ENCODE measurements around the gene YPEL3. TPM values are rescaled to one million over a fixed set of nuclear protein-coding genes. Genes with fewer than 3 reads are reported as not detected.

YPEL3 gene, protein sequence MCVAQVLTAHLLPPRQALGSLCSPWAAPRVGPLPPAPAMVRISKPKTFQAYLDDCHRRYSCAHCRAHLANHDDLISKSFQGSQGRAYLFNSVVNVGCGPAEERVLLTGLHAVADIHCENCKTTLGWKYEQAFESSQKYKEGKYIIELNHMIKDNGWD
- polyA plus RNA-seq (2011; rRNA removed) = 4.5 and 5.5 TPM in 2 replicates
- 7.5 and 11.3 TPM in 2 replicates for polyA plus RNA-seq (2012; cell fraction: cytosol; rRNA removed)
- polyA plus RNA-seq (2012; cell fraction: nucleus; rRNA removed) = 16.3 and 19.4 TPM in 2 replicates
- 6.1 to 8.3 TPM (median 8.1 TPM) in 3 replicates for polyA plus RNA-seq (2017; fragmentation: RNase III; extraction: RNeasy Plus Mini Kit Qiagen cat#74134 plus additional on column Dnase treatment)
- polyA minus RNA-seq (2011; rRNA and poly(A)+ RNA removed) = 1.8 and 2.0 TPM in 2 replicates

DNA sequence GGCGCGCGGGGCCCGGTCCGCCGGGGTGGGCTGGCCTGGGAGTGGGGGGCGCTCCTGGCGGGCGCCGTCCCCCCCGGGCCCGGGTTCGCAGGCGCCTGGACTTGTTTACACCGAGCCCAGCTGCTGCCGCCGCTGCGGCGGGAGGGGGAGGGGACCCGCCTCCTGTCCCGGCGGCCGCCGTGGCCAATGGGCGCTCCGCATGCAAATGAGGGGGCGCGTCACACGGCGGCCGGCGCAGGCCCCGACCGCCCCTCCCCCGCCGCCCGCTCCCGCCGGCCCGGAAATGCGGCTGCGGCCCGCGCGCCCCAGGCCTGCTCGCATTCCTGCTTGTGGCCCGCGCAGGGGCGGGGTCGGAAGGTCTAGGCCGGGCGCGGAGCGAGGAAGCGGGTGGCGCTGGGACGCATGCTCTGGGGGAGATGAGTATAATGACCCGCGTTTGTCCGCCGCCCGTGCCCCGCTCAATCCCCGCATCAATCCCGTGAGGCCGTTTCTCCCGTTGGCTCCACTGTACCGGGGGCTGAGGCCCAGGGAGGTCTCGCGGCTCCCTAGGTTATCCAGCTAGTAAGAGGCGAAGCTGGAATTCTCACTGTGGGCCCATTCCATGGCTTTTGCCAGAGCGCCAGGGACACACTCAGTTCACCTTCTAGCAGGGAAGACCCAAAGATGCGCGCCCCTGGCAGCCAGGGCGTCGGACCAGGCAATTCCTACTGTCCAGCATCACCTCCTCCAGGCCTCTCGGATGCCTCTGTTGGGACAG lies at the start of gene YPEL3:
YPEL3 (minus strand) TSS at position 109 of the 757 bp plus-strand sequence. CDS start 731 bp downstream, outside the sequence.
- H3K27ac ChIP-seq = peak within 1 kb of the TSS; percentile 76 to 96
- ATAC-seq (peak; percentile 33 to 54), FAIRE-seq (no peak), DNase-seq (ENCODE audit: low read depth in 1 of 2, low spot score in 1 of 2) (peak; percentile 83 to 88)
- peak within 1 kb of the TSS; percentile 90 for H3K4me2 ChIP-seq
- peaks cover 14% of the 10 kb centered on the region; the same call in 1 of the 3 replicates for H3K4me1 ChIP-seq
- WGBS (ENCODE audit: missing lambda C conversion rate) = 68% methylated on average over 23 of the region's 77 CpGs
- 0 out of 3 replicates have a peak, but pooled peaks cover 9% of the 10 kb centered on the region for H3K9me3 ChIP-seq
- POLR2A ChIA-PET = interaction anchor here (0.6 to 1.7 kb wide), 3 partner anchors 31 to 90 kb away, joined by 3 to 8 read pairs (median 5); partner anchors contain the start of genes ALDOA and CORO1A
- CTCF ChIA-PET = interaction anchor here (0.6 to 9.6 kb wide), 3 partner anchors 19 to 40 kb away, joined by 3 to 153 read pairs (median 119); partner anchors contain the start of genes ALDOA and GDPD3
- peak within 1 kb of the TSS; percentile 65 for H3K4me3 ChIP-seq
- TF ChIP-seq MAZ (IDR thresholded peaks at IDR 0.05; ENCODE audit: borderline replicate concordance, low read depth, low read length) (no peak), JUN (IDR thresholded peaks at IDR 0.05) (peak in 1 of 2 experiments; percentile 59; a peak in 2 of 5 replicates), MYC (IDR thresholded peaks at IDR 0.05; ENCODE audit: borderline replicate concordance, low read length) (no peak), RNF2 (IDR thresholded peaks at IDR 0.05; ENCODE audit: borderline replicate concordance, low read depth) (no peak), PHF8 (IDR thresholded peaks at IDR 0.05; ENCODE audit: borderline replicate concordance, low read depth) (no peak), POLR2AphosphoS2 (conservative IDR thresholded peaks at IDR 0.05; ENCODE audit: low read length) (no peak), RAD21 (conservative IDR thresholded peaks at IDR 0.05 in 1 of 2, IDR thresholded peaks at IDR 0.05 in 1 of 2) (no peak), FOXS1 (CRISPR knock-in tag; IDR thresholded peaks at IDR 0.05) (no peak), POLR2A (IDR thresholded peaks at IDR 0.05; ENCODE audit: low read length) (peak; percentile 22; the same call in 1 of the 2 replicates), CBX2 (IDR thresholded peaks at IDR 0.05; ENCODE audit: borderline replicate concordance, low read depth) (no peak), CHD4 (IDR thresholded peaks at IDR 0.05; ENCODE audit: borderline replicate concordance) (no peak), MAFK (IDR thresholded peaks at IDR 0.05; ENCODE audit: partially characterized antibody) (no peak), FOSB (CRISPR knock-in tag; IDR thresholded peaks at IDR 0.05) (no peak), CBX8 (IDR thresholded peaks at IDR 0.05) (no peak), HOXA7 (CRISPR knock-in tag; IDR thresholded peaks at IDR 0.05) (no peak), JUNB (IDR thresholded peaks at IDR 0.05) (no peak), HOXB13 (CRISPR knock-in tag; IDR thresholded peaks at IDR 0.05; ENCODE audit: low read depth) (no peak), ESRRA (IDR thresholded peaks at IDR 0.05; ENCODE audit: borderline replicate concordance, low read length) (no peak)
- TF ChIP-seq, protein P1, sequence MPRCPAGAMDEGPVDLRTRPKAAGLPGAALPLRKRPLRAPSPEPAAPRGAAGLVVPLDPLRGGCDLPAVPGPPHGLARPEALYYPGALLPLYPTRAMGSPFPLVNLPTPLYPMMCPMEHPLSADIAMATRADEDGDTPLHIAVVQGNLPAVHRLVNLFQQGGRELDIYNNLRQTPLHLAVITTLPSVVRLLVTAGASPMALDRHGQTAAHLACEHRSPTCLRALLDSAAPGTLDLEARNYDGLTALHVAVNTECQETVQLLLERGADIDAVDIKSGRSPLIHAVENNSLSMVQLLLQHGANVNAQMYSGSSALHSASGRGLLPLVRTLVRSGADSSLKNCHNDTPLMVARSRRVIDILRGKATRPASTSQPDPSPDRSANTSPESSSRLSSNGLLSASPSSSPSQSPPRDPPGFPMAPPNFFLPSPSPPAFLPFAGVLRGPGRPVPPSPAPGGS (IDR thresholded peaks at IDR 0.05) = 0 out of 3 replicates have a peak, but pooled peaks have one; percentile 33
- TF ChIP-seq, protein P2, sequence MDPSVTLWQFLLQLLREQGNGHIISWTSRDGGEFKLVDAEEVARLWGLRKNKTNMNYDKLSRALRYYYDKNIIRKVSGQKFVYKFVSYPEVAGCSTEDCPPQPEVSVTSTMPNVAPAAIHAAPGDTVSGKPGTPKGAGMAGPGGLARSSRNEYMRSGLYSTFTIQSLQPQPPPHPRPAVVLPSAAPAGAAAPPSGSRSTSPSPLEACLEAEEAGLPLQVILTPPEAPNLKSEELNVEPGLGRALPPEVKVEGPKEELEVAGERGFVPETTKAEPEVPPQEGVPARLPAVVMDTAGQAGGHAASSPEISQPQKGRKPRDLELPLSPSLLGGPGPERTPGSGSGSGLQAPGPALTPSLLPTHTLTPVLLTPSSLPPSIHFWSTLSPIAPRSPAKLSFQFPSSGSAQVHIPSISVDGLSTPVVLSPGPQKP (IDR thresholded peaks at IDR 0.05; ENCODE audit: low read depth, low read length) = no peak
- TF ChIP-seq, protein P3, sequence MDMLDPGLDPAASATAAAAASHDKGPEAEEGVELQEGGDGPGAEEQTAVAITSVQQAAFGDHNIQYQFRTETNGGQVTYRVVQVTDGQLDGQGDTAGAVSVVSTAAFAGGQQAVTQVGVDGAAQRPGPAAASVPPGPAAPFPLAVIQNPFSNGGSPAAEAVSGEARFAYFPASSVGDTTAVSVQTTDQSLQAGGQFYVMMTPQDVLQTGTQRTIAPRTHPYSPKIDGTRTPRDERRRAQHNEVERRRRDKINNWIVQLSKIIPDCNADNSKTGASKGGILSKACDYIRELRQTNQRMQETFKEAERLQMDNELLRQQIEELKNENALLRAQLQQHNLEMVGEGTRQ (IDR thresholded peaks at IDR 0.05) = no peak
- TF ChIP-seq, protein P4, sequence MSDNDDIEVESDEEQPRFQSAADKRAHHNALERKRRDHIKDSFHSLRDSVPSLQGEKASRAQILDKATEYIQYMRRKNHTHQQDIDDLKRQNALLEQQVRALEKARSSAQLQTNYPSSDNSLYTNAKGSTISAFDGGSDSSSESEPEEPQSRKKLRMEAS (IDR thresholded peaks at IDR 0.05) = peak; percentile 64

Measured in A549 (cell line).